NCI-H1105 treated with DMSO at 0.1 percent for 48 hours (cell line): ENCODE measurements around the gene KNTC1.
"Not testable (repeated sequence)": the region's sequence is repeated elsewhere in the genome, so short reads cannot be mapped to it uniquely, and the experiment has no call there.

Experiments used
- DNase-seq: peaks from one replicate; lab custom pipeline; 2025; lab: John Stamatoyannopoulos, UW

The KNTC1 gene, protein sequence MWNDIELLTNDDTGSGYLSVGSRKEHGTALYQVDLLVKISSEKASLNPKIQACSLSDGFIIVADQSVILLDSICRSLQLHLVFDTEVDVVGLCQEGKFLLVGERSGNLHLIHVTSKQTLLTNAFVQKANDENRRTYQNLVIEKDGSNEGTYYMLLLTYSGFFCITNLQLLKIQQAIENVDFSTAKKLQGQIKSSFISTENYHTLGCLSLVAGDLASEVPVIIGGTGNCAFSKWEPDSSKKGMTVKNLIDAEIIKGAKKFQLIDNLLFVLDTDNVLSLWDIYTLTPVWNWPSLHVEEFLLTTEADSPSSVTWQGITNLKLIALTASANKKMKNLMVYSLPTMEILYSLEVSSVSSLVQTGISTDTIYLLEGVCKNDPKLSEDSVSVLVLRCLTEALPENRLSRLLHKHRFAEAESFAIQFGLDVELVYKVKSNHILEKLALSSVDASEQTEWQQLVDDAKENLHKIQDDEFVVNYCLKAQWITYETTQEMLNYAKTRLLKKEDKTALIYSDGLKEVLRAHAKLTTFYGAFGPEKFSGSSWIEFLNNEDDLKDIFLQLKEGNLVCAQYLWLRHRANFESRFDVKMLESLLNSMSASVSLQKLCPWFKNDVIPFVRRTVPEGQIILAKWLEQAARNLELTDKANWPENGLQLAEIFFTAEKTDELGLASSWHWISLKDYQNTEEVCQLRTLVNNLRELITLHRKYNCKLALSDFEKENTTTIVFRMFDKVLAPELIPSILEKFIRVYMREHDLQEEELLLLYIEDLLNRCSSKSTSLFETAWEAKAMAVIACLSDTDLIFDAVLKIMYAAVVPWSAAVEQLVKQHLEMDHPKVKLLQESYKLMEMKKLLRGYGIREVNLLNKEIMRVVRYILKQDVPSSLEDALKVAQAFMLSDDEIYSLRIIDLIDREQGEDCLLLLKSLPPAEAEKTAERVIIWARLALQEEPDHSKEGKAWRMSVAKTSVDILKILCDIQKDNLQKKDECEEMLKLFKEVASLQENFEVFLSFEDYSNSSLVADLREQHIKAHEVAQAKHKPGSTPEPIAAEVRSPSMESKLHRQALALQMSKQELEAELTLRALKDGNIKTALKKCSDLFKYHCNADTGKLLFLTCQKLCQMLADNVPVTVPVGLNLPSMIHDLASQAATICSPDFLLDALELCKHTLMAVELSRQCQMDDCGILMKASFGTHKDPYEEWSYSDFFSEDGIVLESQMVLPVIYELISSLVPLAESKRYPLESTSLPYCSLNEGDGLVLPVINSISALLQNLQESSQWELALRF (N-terminal part only)

DNA sequence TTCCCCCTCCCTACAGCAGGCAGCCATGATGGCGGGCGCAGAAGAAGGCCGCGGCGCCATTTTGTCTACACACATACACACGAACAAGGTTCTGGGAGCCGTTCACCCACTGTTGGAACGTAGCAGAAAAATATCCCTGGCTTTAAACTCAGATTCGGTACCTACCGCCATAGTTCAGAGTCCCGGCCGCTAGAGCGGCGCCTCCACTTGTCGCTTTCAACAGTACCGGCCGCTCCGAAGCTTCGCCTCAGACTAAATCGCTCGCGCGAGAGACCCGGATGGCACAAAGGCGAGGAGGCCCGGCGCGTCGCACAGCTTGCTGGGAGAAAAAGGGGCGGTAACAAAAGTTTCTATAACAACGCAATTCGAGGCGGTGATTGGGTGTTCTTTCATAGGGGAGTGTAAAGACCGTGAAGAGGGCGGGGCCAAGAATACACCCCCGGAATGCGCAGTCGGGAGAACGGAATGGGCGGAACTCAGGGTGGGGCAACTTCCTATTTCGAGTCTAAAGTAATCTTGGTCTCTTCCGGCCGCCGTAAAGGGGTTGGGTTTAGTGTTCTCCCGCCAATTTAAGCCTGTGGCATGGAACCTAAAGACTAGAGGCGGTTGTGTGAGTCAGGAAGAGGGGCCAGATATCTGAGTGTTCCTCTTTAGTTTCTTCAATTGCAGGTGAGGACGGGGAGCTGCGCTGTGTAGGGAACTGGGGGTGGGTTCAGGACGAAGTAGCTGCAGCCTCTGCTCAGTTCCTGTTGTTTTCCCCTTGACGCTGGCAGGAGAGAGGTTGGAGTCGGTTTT, at the start of gene KNTC1, which contains the start of gene RSRC2:
Gene KNTC1 (plus strand): TSS at position 567 of the 795 bp plus-strand sequence. CDS start 2,815 bp downstream, outside the sequence.
Gene RSRC2 (minus strand): TSS at position 254 of the 795 bp plus-strand sequence. CDS start 83 bp downstream, at position 171.
- peak; percentile 100 for DNase-seq

DNA sequence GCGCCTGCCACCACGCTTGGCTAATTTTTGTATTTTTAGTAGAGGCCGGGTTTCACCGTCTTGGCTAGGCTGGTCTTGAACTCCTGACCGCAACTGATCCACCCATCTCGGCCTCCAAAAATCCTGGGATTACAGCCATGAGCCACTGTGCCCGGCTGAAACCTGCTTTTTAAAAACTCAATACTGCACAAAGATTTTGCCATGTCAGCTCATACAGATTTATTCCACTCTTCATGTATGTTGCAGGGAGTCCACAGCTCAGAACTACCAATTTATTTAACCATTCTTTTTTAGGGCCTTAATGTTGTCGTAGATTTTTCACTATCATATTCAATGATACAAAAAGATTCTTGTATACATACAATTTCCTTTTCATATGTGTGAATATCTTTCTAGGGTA, 46.3 kb upstream of the KNTC1 start:
- DNase-seq: no peak

DNA sequence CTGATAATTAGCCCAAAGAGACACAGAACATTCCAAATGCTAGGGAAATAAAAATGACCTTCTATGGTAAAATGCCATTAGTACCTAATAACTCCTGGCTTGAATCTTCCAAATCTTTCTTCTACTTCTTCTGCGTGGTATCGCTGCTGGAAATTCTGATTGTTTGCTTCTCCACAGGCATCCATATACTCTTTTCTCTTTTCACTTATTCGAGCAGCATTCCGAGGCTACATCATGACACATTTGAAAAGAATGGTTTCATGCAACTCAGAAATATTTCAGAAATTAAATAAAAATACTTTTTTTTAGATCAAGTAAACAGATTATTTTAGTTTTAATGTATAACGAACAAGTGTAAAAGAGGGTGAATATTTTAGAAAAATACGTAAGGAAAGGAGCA, 45.2 kb upstream of the KNTC1 start:
- DNase-seq: no peak

DNA sequence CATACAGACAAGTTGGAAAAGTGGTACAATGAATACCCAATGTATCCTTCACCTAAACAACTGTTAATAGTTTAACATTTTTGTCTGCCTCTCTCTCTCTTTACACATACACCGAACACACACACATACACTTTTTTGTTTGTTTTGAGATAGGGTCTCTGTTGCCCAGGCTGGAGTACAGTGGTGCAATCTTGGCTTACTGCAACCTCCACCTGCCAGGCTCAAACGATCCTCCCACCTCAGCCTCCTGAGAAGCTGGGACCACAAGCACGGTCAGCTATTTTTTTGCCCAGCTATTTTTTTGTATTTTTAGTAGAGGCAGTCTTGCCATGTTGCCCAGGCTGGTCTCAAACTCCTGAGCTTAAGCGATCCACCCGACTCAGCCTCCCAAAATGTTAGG, 43.1 kb upstream of the KNTC1 start:
- DNase-seq: no peak

DNA sequence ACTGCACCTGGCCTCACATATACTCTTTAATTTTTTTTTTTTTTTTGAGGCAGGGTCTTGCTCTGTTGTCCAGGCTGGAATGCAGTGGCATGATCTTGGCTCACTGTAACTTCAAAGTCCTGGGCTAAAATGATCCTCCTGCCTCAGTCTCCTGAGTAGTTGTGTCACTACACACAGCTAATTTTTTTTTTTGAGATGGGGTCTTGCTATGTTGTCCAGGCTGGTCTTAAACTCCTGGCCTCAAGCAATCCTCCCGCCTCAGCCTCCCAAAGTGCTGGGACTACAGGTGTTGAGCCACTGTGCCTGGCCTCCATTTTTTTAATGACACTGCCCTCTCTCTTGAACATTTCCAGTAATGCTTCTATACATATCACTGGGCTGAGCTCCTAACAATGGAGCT, 42.7 kb upstream of the KNTC1 start:
- not testable (repeated sequence) for DNase-seq

DNA sequence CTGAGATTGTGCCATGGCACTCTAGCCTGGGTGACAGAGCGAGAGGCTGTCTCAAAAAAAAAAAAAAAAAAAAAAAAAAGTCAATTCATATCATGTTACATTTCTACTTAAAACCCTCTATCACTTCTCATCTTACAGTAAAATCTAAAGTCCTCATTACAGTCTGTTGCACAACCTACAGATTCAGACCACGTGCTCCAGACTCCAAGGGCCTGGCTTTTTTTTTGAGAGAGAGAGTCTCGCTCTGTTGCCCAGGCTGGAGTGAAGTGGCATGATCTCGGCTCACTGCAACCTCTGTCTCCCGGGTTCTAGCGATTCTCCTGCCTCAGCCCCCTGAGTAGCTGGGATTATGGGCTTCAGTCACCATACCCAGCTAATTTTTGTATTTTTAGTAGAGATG, 40.7 kb upstream of the KNTC1 start:
- DNase-seq: not testable (repeated sequence)

DNA sequence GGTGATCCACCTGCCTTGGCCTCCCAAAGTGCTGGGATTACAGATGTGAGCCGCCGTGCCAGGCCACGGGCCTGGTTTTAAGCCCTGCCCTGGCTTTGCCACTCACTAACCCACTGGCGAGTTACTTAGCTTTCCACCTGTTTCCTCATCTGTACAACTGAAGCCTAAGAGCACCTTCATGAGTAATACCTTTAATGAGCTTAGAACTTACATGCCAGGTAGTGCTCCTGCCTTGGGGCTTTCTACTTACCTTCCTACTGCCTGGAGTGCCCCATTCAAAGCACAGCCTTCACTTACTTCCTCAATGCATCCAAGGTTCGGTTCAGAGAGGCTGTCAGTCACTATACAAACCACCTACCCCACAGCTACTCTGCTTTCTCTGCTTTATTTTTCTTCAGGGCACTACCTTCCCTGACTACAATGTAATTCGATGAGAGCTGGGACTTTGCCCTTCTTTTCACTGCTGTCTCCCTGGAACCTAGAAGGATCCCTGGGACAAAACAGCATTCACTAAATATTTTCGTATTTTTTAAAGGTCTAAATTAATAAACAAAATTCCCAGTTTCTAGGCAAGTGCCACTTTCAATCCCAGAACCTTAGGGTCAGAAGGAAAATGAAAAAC, 40.1 kb upstream of the KNTC1 start:
- DNase-seq: no peak

DNA sequence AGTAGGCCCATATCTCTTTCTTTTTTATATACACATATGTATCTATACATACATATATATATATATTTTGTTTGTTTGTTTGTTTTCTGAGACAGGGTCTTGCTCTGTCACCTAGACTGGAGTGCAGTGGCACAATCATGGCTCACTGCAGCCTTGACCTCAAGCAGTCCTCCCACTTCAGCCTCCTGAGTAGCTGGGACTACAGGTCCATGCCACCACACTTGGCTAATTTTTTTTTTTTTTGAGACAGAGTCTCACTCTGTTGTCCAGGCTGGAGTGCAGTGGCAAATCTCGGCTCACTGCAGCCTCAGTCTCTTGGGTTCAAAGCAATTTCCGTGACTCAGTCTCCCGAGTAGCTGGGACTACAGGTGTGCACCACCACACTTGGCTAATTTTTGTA, 39.2 kb upstream of the KNTC1 start:
- not testable (repeated sequence) for DNase-seq

DNA sequence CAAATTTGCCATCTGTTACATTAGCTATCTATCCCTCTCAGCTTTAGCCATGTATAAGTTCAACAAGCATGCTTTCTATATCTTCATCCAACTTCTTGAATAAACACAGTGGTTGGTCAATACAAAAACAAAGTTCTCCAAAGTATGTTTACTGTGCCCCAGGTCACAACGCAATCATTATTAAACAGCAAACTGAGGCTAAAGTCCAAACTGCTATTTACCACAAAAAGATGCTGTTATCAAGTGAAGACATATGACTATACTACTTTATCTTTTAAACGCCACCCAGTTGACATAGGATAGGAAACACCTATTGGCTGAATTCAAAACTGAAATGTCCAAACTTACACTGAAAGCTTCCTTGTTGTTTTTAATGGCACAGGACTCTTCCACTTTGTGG, 38.0 kb upstream of the KNTC1 start:
- no peak for DNase-seq

DNA sequence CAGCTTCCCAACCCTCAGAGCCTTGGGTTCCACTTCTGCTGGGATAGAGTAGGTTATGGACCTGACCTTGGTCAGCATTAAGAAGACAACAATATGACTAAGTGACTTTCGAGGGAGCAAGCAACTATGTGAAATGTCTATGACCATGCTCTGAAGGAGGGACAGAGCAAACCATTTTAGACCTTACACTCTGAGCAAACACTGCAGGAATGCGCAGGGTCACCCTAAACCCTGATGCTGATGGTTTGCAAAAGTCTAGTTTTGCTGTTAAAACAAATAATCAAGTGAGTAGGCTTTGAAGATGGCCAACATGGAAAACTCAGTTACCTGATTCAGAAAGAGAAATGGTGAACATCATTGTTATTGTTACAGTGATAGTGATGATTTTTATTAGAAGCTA, 35.1 kb upstream of the KNTC1 start:
- no peak for DNase-seq

DNA sequence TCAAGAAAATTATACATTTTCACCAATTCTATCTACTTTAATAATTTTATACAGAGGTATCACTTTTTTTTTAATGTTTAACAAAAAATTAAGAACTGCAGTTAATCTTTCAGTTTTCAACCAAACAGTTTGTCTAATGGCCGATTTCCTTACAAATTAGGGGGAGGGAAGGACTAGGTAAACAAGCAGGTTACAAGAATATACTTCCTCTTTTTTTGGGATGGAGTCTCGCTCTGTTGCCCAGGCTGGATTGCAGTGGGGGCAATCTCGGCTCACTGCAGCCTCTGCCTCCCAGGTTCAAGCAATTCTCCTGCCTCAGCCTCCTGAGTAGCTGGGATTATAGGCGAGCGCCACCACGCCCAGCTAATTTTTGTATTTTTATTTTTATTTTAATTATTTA, 33.8 kb upstream of the KNTC1 start:
- not testable (repeated sequence) for DNase-seq

DNA sequence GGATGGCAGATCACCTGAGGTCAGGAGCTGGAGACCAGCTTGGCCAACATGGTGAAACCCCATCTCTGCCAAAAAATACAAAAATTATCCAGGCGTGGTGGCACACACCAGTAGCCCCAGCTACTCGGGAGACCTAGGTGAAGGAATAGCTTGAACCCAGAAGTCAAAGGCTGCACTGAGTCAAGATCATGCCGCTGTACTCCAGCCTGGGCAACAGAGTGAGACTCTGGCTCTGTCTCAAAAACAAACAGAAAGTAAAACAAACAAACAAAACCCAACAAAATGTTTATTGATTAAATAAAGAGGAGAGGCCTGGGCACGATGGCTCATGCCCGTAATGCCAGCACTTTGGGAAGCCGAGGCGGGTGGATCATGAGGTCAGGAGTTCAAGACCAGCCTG, 31.8 kb upstream of the KNTC1 start:
- DNase-seq: no peak

DNA sequence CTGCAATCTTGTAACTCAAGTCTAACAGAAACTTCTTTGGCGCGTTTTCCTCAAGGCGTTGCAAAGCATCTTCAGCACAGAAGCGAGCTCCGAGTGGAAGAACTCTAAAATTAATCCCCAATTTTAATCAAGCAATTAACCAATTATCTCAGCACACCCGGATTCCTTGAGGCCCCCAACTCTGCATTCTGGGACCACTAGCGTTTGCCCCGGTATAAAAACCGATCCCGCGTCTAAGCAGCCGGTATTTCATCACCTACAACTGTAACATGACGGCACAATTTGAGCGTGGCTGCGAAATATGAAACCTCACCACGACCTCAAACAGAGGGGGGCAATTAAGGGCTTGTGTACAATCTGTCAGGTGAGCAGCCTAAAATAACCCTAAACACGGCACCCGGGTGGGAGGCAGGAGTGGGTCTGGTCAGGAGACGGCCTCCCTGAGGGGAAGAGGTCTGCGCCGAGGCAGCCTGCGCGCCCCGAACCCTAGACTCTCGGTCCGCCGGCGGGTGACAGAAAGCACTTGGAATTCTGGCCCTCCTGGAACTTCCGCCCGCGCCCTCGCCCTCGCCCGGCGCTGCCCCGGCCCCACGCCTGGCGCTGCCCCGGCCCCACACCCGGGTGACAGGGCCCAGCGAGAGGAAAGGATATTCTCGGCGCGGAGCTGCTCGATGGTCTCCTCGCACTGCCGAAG, 26.9 kb upstream of the KNTC1 start:
- DNase-seq: peak; percentile 66

DNA sequence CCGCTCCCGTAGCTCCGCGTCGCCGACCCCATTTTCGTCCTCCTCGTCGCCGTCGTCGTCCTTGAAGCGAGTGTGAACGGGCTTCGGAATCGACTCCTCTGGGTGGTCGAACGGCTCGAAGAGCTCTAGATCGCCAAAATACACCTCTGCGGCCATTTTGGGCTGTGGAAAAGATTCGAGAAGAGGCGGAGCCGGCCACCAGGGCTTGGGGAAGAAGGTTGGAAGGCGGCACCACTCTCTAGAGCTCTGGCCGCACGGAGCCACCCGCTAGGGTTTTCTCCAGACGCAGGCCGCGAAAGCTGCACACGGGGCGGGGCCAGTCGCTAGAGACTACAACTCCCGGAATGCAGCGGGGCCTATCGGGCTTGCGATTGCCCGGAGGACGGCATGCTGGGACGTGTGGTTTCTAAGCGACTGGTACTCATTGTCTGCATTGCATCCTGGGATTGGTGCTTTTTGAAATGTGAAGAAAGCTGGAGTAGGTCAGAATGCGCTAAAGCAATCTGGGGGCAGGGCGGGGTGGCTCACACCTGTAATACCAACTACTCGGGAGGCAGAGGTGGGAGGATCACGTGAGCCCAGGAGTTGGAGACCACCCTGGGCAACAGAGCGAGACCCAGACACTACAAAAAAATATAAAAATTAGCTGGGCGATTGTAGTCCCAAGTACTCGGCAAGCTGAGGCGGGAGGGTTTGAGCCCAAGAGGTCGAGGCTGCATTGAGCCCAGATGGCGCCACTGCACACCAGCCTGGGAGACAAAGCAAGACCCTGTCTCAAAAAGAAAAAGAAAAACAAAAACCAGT, 26.2 kb upstream of the KNTC1 start, which contains the start of gene ZCCHC8:
Gene ZCCHC8 (minus strand): TSS at position 248 of the 804 bp plus-strand sequence. CDS start 92 bp downstream, at position 156.
- DNase-seq: peak; percentile 99

DNA sequence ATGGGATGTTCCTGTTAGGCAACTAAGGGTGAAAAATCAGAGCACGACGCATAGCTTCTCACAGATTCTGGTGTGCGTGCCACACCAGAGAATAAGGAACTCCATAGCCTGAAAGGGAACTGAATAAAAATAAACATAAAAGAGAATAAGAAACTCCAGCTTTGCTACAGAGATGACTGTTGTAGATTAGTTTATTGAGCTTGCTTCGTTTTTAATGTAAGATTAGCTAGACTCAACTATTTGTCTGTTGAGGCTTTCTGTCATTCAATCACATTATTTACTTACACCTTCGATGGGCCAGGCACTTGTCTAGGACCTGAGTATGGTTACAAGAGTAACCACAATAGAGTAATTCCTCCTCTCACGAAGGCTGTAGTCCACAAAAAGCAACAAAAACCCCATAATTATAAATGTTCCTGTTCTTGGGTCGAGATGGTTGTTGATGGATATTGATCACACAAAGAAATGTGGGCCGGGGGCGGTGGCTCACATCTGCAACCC, 25.5 kb upstream of the KNTC1 start:
- no peak for DNase-seq

DNA sequence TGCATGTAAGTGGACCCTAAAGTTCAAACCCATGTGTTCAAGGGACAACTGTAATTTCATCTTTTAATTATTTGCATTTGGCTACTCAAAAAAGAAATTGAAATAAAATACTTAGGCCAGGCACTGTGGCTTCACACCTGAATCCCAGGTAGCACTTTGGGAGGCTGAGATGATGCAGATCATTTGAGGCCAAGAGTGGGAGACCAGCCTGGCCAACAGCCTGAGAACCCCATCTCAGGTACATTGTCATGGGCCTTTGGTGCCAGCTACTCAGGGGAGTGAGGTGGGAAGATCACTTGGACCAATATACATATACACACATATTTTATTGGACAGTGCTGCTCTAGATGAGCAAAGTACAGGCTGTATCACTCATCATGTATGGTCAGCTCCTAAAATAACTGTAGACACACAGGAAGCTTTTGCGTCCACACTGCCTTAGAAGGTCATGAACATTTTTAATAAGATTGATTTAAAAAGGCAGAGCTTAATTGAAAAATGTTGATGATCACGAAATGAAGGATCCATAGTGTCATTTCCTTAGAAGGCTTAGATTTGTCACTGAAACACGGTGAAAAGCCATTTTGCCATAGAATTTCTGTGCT, 23.8 kb upstream of the KNTC1 start:
- DNase-seq: no peak

DNA sequence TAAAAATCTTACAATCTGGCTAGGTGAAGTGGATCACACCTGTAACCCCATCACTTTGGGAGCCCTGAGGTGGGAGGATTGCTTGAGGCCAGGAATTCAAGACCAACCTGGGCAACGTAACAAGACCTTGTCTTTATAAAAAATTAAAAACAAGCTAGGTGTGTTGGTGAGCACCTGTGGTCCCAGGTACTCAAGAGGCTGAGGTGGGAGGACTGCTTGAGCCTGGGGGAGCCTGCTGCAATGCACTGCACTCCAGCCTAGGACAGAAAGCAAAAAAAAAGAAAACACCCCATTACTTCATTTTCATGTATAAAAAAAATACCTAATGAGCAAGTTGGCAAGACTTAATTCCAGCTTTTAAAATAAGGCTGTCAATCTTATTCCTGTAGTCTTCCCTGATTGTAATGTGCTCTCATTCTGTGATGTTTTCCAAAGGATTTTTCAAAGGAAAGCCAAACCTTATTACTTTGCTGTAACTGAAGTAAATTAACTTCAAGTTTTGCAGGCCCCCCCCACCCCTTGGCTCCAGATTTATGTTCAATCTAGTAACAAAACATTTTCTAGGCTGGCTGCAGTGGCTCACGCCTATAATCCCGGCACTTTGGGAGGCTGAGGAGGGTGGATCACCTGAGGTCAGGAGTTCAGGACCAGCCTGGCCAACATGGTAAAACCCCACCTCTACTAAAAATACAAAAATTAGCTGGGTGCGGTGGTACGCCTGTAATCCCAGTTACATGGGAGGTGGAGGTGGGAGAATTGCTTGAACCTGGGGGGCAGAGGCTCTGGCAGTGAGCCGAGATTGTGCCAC, 23.1 kb upstream of the KNTC1 start:
- DNase-seq: no peak
